ENCODE measurements around the gene MFAP3L.

GRCh38 chr4:169959254-169959653 lies 66.9 kb downstream of the MFAP3L start:
- TF ChIP-seq POLR2A (IDR thresholded peaks at IDR 0.05; ENCODE audit: low read length) (no peak), GATA1 (IDR thresholded peaks at IDR 0.05; ENCODE audit: low read depth, low read length) (no peak)
